ENCODE data around the gene ABHD17B. TPM values are rescaled to one million over a fixed set of nuclear protein-coding genes. Genes with fewer than 3 reads are reported as not detected.

The ABHD17B gene
- total RNA-seq, 3 donors from 2014 or later = 13.6 to 26.3 (median 23.3) TPM

GRCh38 chr9:71886015-71886414 lies 25.0 kb downstream of the ABHD17B start:
- Histone ChIP-seq H3K36me3 (no peaks in the 10 kb centered on the region), H3K27ac (no peak overlapping the region), H3K4me1 (no peaks in the 10 kb centered on the region), H3K9me3 (peaks cover 6 to 16% of the 10 kb centered on the region in 2 donors), H3K4me3 (no peak overlapping the region), H3K27me3 (no peaks in the 10 kb centered on the region)
- no peak for TF ChIP-seq POLR2A (IDR thresholded peaks at IDR 0.05)
- TF ChIP-seq POLR2AphosphoS5 (IDR thresholded peaks at IDR 0.05) = no peak
- TF ChIP-seq, protein P1, sequence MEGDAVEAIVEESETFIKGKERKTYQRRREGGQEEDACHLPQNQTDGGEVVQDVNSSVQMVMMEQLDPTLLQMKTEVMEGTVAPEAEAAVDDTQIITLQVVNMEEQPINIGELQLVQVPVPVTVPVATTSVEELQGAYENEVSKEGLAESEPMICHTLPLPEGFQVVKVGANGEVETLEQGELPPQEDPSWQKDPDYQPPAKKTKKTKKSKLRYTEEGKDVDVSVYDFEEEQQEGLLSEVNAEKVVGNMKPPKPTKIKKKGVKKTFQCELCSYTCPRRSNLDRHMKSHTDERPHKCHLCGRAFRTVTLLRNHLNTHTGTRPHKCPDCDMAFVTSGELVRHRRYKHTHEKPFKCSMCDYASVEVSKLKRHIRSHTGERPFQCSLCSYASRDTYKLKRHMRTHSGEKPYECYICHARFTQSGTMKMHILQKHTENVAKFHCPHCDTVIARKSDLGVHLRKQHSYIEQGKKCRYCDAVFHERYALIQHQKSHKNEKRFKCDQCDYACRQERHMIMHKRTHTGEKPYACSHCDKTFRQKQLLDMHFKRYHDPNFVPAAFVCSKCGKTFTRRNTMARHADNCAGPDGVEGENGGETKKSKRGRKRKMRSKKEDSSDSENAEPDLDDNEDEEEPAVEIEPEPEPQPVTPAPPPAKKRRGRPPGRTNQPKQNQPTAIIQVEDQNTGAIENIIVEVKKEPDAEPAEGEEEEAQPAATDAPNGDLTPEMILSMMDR (IDR thresholded peaks at IDR 0.05) = no peak
- no peak for DNase-seq (ENCODE audit: low spot score in 2 of 2)
- intact Hi-C loops (cut with DNase I; ENCODE audit: low total_unique reads) = no loop called here

DNA sequence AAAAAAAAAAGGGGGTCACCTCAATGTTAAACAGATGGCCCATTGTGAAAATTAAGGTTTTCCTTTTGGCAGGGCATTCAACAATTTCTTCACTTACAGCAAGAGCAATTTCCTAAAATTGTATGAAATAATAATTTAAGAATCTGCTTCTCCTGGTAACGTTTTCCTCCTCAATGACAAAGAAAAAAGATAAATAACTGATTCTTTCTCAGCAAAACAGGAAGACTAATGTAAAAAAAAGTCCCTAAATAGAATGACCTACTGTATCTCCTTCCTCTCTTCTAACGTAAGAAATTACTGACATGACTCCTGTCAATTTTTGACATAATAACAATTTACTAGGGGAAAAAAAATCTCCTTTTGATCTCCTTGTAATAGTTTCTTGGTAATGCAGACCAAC lies 25.5 kb downstream of the ABHD17B start:
- no peak for TF ChIP-seq POLR2AphosphoS5 (IDR thresholded peaks at IDR 0.05)
- no peak for TF ChIP-seq POLR2A (IDR thresholded peaks at IDR 0.05)
- TF ChIP-seq, protein P1 (IDR thresholded peaks at IDR 0.05) = no peak
- Histone ChIP-seq H3K27me3 (no peaks in the 10 kb centered on the region), H3K4me1 (no peaks in the 10 kb centered on the region), H3K4me3 (no peak overlapping the region), H3K27ac (no peak overlapping the region), H3K9me3 (peaks cover 6 to 16% of the 10 kb centered on the region in 2 donors), H3K36me3 (no peaks in the 10 kb centered on the region)
- intact Hi-C loops (cut with DNase I; ENCODE audit: low total_unique reads) = no loop called here
- no peak for DNase-seq (ENCODE audit: low spot score in 2 of 2)

- no peak for TF ChIP-seq POLR2AphosphoS5 (IDR thresholded peaks at IDR 0.05)
- TF ChIP-seq POLR2A (IDR thresholded peaks at IDR 0.05) = no peak
- TF ChIP-seq, protein P1 (IDR thresholded peaks at IDR 0.05) = no peak
- no peaks in the 10 kb centered on the region for H3K27me3 ChIP-seq
- intact Hi-C loops (cut with DNase I; ENCODE audit: low total_unique reads) = no loop called here
- no peak overlapping the region for H3K4me3 ChIP-seq
- H3K36me3 ChIP-seq = no peaks in the 10 kb centered on the region
- no peak overlapping the region for H3K27ac ChIP-seq
- no peak for DNase-seq (ENCODE audit: low spot score in 2 of 2)
- peaks cover 7 to 19% of the 10 kb centered on the region in 2 donors for H3K9me3 ChIP-seq
- no peaks in the 10 kb centered on the region for H3K4me1 ChIP-seq
Observed at GRCh38 chr9:71884005-71884404, 27.0 kb downstream of the ABHD17B start.

GRCh38 chr9:71879644-71880174 lies 31.3 kb downstream of the ABHD17B start:
- intact Hi-C loops (cut with DNase I; ENCODE audit: low total_unique reads) = no loop called here
- H3K27me3 ChIP-seq = no peaks in the 10 kb centered on the region
- H3K9me3 ChIP-seq = peaks cover 14 to 45% of the 10 kb centered on the region in 2 donors
- TF ChIP-seq POLR2AphosphoS5 (IDR thresholded peaks at IDR 0.05) = no peak
- no peak overlapping the region for H3K4me3 ChIP-seq
- DNase-seq (ENCODE audit: low spot score in 2 of 2) = no peak
- H3K27ac ChIP-seq = no peak overlapping the region
- H3K4me1 ChIP-seq = no peaks in the 10 kb centered on the region
- H3K36me3 ChIP-seq = no peaks in the 10 kb centered on the region

DNA sequence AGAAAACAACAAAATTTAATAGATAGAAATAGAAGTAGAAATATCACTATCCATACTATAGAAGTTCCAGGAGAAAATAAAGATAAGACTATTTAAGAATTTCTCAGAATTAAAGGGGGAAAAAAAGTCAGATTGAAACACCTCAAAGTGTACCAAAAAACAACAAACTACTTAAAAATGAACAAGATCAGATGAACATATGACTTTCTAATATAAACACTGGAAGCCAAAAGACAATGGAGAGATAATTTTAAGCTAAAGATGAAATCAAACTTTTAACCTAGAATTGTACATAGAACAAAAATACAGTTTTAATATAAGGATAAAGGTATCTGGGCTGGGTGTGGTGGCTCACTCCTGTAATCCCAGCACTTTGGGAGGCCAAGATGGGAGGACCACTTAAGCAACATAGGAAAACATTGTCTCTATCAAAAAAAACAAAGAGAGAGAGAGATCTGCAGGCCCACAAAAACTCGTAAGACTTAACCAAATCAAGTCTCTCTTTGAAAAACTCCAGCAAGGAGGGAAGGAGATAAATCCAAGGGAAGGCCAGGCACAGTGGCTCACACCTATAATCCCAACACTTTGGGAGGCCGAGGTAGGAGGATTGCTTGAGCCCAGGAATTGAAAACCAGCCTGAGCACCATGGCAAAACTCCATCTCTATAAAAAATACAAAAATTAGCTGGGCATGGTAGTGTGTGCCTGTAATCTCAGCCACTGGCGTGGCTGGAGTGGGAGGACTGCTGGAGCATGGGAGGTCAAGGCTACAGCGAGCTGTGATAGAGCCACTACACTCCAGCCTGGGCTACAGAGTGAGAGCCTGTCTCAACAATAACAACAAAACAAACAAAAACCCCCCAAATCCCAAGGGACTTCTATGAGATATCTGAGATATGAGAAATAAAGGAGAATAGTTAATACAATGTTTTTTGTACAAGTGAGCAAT lies 32.4 kb downstream of the ABHD17B start:
- Histone ChIP-seq H3K27me3 (no peaks in the 10 kb centered on the region), H3K9me3 (peaks cover 11 to 34% of the 10 kb centered on the region in 2 donors), H3K27ac (no peak overlapping the region), H3K36me3 (no peaks in the 10 kb centered on the region), H3K4me3 (no peak overlapping the region), H3K4me1 (no peaks in the 10 kb centered on the region)
- TF ChIP-seq, protein P1 (IDR thresholded peaks at IDR 0.05) = no peak
- TF ChIP-seq POLR2A (IDR thresholded peaks at IDR 0.05) = no peak
- TF ChIP-seq POLR2AphosphoS5 (IDR thresholded peaks at IDR 0.05) = no peak
- no peak for DNase-seq (ENCODE audit: low spot score in 2 of 2)
- intact Hi-C loops (cut with DNase I; ENCODE audit: low total_unique reads) = no loop called here

Data from breast epithelium (tissue), 4 donors.